ENCODE results near the gene CR2.
"Not testable (repeated sequence)": the region's sequence is repeated elsewhere in the genome, so short reads cannot be mapped to it uniquely, and the experiment has no call there.

CR2 gene

DNA sequence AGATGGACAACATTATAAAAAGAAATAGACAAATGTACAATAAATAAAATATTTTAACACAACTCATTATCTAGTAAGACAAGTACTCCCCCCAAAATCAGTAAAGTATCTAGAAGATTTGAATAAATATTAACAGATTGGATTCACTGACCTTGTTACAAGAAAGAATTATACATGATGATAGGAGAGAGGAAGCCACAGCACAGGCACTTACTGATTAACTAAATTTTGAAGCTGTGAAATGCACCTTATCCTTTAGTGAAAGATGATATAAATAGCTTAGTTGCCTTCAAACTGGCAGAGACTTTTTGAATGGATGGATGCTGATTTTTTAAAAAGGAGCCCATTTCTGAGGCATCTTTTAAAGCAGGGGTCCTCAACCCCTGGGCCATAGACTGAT, 50.3 kb downstream of the CR2 start:
- no peak for DNase-seq (ENCODE audit: low spot score)

GRCh38 chr1:207510444-207510843, 56.3 kb downstream of the CR2 start:
- no peak for DNase-seq (ENCODE audit: low spot score)

GRCh38 chr1:207514890-207515289, 60.8 kb downstream of the CR2 start:
- no peak for DNase-seq (ENCODE audit: low spot score)

GRCh38 chr1:207516729-207517128, 62.6 kb downstream of the CR2 start:
- no peak for DNase-seq (ENCODE audit: low spot score)

DNA sequence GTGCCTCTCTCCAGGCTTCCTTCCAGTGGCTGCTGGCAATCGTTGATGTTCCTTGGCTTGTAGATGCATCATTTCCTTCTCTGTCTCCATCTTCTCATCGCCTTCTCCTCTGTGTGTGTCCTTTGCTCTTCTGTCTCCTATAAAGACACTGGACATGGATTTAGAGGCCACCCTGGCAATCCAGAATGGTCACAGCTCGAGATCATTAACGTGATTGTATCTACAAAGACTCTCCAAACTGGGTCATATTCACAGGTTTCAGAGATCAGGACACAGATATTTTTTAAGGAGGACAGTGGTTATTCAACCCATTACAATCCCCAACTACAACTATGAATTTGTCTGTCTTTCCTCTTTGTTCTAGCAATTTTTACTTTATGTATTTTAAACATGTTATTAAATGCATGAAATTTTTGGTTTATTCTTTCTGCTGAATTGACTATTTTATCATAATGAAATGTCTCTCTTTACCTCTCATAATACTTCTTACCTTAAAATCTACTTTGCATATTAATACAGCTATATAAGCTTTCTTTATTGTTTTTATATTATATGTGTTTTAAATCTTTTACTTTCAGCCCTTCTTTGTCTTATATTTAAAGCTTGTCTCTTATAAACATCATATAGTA, 64.6 kb downstream of the CR2 start:
- no peak for DNase-seq (ENCODE audit: low spot score)

DNA sequence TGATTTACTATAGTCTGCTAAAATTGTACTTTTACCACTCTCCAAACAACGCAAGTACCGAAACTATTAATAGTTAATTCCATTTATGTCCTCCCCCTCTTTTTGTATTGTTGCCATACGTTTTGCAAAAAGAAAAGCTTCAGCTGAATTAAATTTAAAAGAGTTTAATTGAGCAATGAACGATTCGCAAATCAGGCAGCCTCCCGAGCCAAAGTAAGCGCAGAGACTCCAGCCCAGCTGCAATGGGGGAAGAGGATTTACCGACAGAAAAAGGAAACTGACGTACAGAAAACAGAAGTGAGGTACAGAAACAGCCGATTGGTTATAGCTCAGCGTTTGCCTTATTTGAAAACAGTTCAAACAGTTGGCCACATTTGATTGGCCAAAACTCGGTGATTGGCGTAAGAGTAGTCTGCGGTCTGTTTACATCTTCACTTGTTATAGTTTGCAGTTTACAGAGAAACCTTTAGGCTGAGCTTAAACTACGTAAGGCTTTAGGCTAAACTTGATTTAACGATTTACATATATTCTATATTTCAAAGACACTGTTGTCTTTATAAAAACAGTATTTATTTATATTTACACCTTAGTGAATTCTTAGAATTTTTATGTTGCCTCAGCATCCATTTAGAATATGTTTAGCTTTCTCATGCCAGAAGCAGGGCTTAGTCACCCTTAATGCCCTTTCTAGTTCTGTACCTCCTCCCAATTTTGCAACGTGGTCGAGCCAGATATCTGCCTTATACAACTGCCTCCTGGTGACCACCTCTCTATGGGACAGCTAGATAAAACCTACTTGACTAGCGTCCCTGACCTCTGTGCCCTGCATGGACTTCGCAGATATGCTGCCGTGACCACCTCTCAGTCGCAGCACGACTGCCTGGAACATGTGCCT, 65.6 kb downstream of the CR2 start:
- no peak for DNase-seq (ENCODE audit: low spot score)

DNA sequence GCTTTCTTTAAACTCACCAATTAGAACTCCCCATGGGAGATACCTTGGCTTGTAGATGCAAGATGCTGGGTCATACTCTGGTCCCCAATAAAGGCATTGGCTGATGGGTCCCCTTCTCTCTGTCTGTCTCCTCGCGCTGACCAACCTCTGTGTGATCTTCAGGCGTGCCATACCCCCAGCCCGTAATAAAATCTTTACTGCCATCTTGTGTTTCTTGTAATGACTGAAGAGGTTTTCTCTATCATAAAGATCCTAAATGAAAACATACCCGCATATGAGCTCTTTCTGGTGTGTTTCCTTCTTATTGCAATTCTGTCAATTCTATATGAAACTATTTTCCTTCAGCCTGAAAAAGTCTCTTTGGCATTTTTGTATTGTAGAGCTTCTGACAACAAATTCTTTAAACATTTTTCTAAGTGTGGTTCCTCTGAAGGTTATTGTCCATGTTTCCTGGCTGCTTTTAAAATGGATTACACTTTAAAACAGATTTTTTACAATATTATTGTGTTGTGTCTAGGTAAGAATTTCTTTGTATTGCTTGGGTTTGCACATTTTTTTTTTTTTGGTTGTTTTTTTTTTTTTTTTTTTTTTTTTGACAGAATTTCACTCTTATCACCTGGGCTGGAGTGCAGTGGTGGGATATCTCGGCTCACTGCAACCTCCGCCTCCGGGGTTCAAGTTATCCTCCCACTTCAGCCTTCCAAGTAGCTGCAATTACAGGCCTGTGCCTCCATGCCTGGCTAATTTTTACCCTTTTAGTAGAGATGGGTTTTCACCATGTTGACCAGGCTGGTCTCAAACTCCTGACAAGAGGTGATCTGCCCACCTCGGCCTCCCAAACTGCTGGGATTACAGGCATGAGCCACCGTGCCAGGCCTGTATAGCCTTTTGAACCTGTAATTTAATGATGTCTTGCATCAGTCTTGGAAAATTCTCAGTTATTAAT, 66.5 kb downstream of the CR2 start:
- not testable (repeated sequence) for DNase-seq (ENCODE audit: low spot score)

DNA sequence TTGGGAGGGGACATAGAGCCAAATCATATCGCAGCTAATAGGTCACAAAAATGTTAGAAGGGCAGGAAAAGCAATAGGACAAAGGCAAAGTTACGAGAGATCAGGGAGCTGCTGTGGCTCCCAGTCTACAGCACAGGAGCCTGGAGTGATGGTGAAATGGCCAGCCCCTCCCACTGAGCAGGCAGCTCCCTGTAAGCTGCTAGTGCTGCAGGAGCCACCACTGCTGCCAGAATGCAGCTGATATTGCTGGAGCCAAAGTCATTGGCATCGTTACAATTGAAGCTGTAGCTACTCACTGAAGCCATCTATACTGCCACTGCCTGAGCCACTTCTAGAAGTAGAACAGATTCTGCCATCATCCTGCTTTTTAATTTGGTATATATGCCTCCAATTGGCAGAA, 71.1 kb downstream of the CR2 start:
- not testable (repeated sequence) for DNase-seq (ENCODE audit: low spot score)

GRCh38 chr1:207528401-207528800, 74.3 kb downstream of the CR2 start:
- not testable (repeated sequence) for DNase-seq (ENCODE audit: low spot score)

DNA sequence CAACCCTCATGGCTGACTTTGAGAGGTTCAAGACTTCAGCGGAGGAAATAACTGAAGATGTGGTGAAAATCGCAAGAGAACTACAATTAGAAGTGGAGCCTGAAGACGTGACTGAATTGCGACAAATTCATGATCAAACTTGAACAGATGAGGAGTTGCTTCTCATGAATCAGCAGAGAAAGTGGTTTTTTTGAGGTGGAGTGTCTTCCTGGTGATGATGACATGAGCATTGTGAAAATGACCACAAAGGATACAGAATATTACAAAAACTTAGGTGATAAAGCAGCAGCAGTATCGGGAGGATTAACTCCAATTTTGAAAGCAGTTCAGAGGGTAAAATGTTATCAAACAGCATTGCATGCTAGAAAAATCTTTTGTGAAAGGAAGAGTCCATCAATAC, 82.1 kb downstream of the CR2 start:
- DNase-seq (ENCODE audit: low spot score) = not testable (repeated sequence)

Measured in iPS-NIHi11 (cell line).